GM21786 (cell line): ENCODE results near the gene HOXB13.

ENCODE experiments used
- ATAC-seq: cut with Tn5 transposase; IDR thresholded peaks from one replicate; pipeline ENCODE4 v1.9.1; 2021; ENCODE audit not compliant: unreplicated experiment

Gene HOXB13

GRCh38 chr17:48728232-48729231 lies at the start of gene HOXB13:
TSS of gene HOXB13 (minus strand) at chr17:48728750. CDS start at chr17:48728593, 157 bp downstream.
- ATAC-seq: no peak

GRCh38 chr17:48776602-48777001 lies 48.1 kb upstream of the HOXB13 start:
- ATAC-seq: no peak

GRCh38 chr17:48773245-48773644 lies 44.7 kb upstream of the HOXB13 start:
- ATAC-seq: no peak

GRCh38 chr17:48770954-48771353 lies 42.4 kb upstream of the HOXB13 start:
- no peak for ATAC-seq

- no peak for ATAC-seq
Measured at GRCh38 chr17:48769009-48769675, 40.6 kb upstream of the HOXB13 start.

- no peak for ATAC-seq
Measured at GRCh38 chr17:48767263-48767774, 38.8 kb upstream of the HOXB13 start.

- ATAC-seq: no peak
Measured at GRCh38 chr17:48761114-48761513, 32.6 kb upstream of the HOXB13 start.

GRCh38 chr17:48760411-48760810 lies 31.9 kb upstream of the HOXB13 start:
- no peak for ATAC-seq

- ATAC-seq: no peak
Measured at GRCh38 chr17:48759288-48759687, 30.7 kb upstream of the HOXB13 start.

GRCh38 chr17:48757524-48757961 lies 29.0 kb upstream of the HOXB13 start:
- no peak for ATAC-seq

GRCh38 chr17:48756830-48757251 lies 28.3 kb upstream of the HOXB13 start:
- ATAC-seq: no peak

GRCh38 chr17:48755356-48755755 lies 26.8 kb upstream of the HOXB13 start:
- no peak for ATAC-seq

- ATAC-seq: no peak
Measured at GRCh38 chr17:48754500-48755261, 26.1 kb upstream of the HOXB13 start.

- ATAC-seq: no peak
Measured at GRCh38 chr17:48753794-48754499, 25.4 kb upstream of the HOXB13 start.

- no peak for ATAC-seq
Measured at GRCh38 chr17:48752399-48753288, 24.1 kb upstream of the HOXB13 start.

GRCh38 chr17:48751733-48752398 lies 23.3 kb upstream of the HOXB13 start:
- ATAC-seq: no peak

GRCh38 chr17:48751172-48751571 lies 22.6 kb upstream of the HOXB13 start:
- no peak for ATAC-seq

GRCh38 chr17:48749621-48750553 lies 21.3 kb upstream of the HOXB13 start:
- no peak for ATAC-seq
